HTERT RPE-1 (cell line): ENCODE data around the gene HLX.

Source experiments
- in situ Hi-C: fragments of 300-500 bp; cut with MboI; formaldehyde crosslinking; loops from 4 replicates; pipeline ENCODE4 v1.14.3; 2020; ENCODE audit warnings: low sequenced_read_pairs

The HLX gene

GRCh38 chr1:220921498-220921897, 42.3 kb downstream of the HLX start:
- in situ Hi-C loops = no loop called here

- in situ Hi-C loops = no loop called here
Measured at GRCh38 chr1:220921971-220922635, 42.9 kb downstream of the HLX start.

- in situ Hi-C loops = no loop called here
Measured at GRCh38 chr1:220922951-220923350, 43.7 kb downstream of the HLX start.

GRCh38 chr1:220924331-220924970, 45.2 kb downstream of the HLX start:
- in situ Hi-C loops = no loop called here

GRCh38 chr1:220925707-220926106, 46.5 kb downstream of the HLX start:
- in situ Hi-C loops = no loop called here

- in situ Hi-C loops = no loop called here
Measured at GRCh38 chr1:220926146-220926545, 46.9 kb downstream of the HLX start.

- in situ Hi-C loops = no loop called here
Measured at GRCh38 chr1:220927442-220927841, 48.2 kb downstream of the HLX start.

- in situ Hi-C loops = no loop called here
Measured at GRCh38 chr1:220928320-220928719, 49.1 kb downstream of the HLX start.

- in situ Hi-C loops = no loop called here
Measured at GRCh38 chr1:220928725-220929300, 49.6 kb downstream of the HLX start.

- in situ Hi-C loops = no loop called here
Measured at GRCh38 chr1:220929304-220929703, 50.1 kb downstream of the HLX start.
